IPS-NIHi7 (cell line): ENCODE measurements around the gene CCR7.
"Not testable (repeated sequence)": the region's sequence is repeated elsewhere in the genome, so short reads cannot be mapped to it uniquely, and the experiment has no call there.

ENCODE experiments used
- DNase-seq: peaks from one replicate; pipeline ENCODE4 v3.0.0; 2012; ENCODE audit warnings: mixed read lengths; ENCODE audit errors: extremely low spot score

Gene CCR7

DNA sequence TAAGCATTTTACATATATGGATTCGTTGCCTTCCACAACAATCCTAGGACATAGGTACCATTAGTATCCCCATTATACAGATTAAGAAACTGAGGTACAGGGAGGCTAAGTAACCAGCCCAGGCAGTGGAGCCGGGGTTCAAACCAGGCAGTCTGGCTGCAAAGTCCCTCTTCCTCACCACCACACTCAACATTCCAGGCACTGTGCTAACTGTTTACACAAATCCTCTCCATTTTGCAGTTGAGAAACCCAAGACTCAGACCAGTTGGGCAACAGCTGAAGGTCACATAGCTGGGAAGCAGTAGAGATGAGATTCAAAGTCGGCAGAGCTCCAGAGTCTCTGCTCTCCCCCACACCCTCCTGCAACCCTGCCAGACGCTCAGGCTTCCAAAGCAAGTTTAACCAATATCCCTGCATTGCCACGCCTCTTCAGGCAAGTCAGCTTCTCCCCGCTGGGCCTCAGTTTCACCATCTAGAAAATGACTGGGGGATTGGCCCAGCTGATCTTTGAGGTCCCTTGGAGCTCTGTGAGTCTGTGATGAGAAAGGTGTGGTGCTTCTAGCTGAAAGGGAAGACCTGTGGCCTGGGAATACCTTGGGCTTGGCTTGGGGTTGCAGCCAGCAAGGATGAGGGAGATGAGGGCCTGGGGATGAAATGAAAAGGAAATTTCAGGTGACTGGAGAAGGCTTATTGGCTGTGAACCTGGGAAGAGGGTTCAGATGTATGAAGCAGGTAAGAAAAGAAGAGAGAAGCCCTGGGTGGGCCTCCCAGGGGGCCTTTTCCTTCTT is 14.0 kb downstream of the CCR7 start:
- DNase-seq: no peak

- DNase-seq: no peak
Measured at GRCh38 chr17:40550608-40551007, 14.7 kb downstream of the CCR7 start.

GRCh38 chr17:40548982-40549685 is 16.1 kb downstream of the CCR7 start:
- DNase-seq: no peak

DNA sequence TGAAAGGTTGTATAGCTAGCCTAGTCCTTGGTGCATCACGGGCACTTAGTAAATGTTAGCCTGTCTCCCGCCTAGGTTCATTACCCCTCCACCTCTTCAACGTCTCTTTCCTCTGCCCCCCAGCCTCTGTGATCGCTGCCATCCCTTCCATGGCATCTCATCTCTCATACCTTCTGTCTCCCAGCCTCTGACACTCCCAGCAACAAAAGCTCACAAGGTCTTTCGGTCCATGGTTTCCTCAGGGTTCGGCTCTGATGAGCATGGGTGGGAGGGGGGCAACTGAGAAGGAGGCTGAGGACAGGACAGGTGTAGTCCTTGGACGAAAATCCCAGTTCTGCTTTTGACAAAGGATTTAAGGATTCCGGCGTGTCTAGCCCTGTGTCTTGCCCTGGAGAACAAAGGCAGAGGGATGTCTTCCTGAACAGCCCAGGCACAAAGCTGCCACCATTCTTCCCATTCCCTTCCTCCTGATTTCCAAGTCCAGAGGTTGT is 16.7 kb downstream of the CCR7 start:
- no peak for DNase-seq

DNA sequence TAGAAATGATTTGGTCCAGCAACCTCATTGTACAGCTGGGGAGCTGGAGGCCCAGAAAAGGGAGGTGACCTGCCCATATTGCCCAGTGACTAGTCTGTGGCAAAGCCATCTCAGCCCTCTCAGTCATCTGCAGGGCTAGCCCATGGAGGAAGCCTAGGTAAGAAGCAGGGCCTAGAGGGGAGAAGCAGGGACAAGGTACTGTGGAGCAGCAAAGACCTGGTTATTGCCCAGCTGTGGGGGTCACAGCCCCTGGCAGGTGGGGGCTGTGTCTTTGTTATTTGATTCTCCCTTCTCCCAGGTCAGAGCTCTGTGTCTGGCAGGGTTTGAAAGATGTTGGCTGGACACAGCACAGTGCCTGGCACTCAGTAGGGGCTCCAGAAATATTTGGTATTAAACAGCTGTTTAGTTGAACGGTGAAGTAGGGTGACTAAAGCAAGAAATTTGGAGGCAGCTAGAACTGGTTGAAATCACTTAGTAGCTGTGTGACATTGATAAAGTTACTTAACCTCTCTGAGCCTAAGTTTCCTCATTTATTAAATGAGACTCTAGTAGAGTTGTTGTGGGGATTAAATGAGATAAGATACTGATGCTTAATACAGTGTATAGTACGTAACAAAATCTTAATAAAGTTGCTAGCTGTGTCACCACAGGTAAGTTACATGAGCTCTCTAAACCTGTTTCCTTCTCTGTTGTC is 17.3 kb downstream of the CCR7 start:
- no peak for DNase-seq

GRCh38 chr17:40547079-40547784 is 18.0 kb downstream of the CCR7 start:
- DNase-seq: no peak

DNA sequence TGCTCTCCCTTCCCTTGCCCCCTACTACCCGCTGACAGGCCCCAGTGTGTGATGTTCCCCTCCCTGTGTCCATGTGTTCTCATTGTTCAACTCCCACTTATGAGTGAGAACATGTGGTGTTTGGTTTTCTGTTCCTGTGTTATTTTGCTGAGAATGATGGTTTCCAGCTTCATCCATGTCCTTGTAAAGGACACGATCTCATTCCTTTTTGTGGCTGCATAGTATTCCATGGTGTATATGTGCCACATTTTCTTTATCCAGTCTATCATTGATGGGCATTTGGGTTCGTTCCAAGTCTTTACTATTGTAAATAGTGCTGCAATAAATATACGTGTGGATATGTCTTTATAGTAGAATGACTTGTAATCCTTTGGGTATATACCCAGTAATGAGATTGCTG is 18.8 kb downstream of the CCR7 start:
- DNase-seq: not testable (repeated sequence)

DNA sequence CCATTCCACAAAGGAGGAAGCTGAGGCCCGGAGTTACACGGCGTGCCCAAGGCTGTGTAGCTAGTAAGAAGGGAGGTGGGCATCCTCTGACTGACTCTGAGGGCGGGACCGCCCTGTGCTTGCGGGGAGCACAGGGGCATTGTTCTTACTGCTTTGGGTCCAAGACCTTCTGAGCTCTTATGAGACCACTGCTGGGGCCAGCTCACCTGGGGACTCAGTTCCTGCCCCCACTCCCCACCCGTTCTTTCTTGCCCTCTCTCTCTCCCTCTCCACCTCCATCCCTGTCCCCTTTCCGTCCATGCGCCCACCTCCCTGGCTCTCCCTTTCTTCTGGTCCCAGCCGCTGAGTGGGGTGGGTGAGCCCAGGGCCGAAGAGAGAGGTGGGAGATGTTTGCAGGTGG is 19.6 kb downstream of the CCR7 start:
- DNase-seq: no peak

- no peak for DNase-seq
Measured at GRCh38 chr17:40542558-40543411, 22.5 kb downstream of the CCR7 start.

GRCh38 chr17:40541873-40542557 is 23.3 kb downstream of the CCR7 start:
- DNase-seq: no peak

GRCh38 chr17:40541060-40541872 is 24.0 kb downstream of the CCR7 start:
- DNase-seq: no peak

GRCh38 chr17:40540448-40540847 is 24.8 kb downstream of the CCR7 start:
- no peak for DNase-seq

DNA sequence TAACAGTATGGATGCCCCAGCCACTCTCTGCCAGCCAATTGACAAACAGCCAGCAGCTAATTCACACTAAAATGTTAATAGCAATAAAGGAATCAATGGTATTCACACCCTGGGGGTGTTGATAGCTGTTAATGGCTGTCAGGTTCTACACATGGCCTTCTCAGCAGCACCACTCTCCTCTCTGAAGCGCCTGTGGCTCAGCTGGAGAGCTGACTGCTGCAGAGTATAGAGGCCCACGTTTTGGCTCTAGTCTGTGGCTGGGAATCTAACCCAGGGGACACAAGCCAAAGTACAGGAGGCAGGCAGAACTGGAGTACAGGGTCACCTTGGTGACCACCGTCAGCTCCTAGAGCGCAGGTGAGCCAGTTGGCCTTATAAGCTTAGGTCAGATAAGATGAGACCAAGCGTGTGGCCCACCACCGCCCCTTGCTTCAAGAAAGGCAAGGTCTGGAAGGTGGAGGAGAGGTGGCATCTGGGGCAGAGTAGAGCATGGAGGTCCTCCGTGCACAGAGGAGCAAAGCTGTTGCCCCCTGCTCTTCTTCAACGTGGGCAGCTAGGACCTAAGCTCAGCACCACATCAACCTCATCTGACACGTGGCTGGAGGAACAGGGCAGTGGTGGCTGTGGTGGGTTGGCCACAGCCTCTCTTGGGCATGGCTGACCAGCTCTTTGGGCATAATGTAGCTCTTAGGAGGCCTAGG is 25.4 kb downstream of the CCR7 start:
- DNase-seq: no peak

- DNase-seq: no peak
Measured at GRCh38 chr17:40538936-40539705, 26.2 kb downstream of the CCR7 start.

- DNase-seq: no peak
Measured at GRCh38 chr17:40538019-40538935, 27.0 kb downstream of the CCR7 start.

GRCh38 chr17:40536295-40537171 is 28.7 kb downstream of the CCR7 start:
- no peak for DNase-seq
